DOHH2 (cell line): ENCODE data around the gene ABAT.

Experiments
- H3F3A ChIP-seq: fragments of 200-600 bp; sonication (generic), shearing (Covaris generic); 2 replicates; pipeline ENCODE4 v1.6.0; 2016; ENCODE audit warnings: antibody characterized with exemption, mild to moderate bottlenecking; ENCODE audit not compliant: control insufficient read depth, insufficient read depth
- H3K27ac ChIP-seq: fragments of 200-600 bp; sonication (generic); 2 replicates; pipeline ENCODE4 v1.5.1; 2014; ENCODE audit warnings: low read depth, mild to moderate bottlenecking, low read length, moderate library complexity
- H3K27me3 ChIP-seq: fragments of 200-600 bp; sonication (generic); 2 replicates; pipeline ENCODE4 v1.6.1; 2014; ENCODE audit warnings: mild to moderate bottlenecking, low read length, mixed read lengths; ENCODE audit not compliant: control insufficient read depth
- H3K36me3 ChIP-seq: fragments of 200-600 bp; sonication (generic); 2 replicates; pipeline ENCODE4 v1.6.1; 2014; ENCODE audit warnings: mild to moderate bottlenecking, low read length, moderate library complexity, mixed read lengths; ENCODE audit not compliant: control insufficient read depth
- H3K4me1 ChIP-seq: fragments of 200-600 bp; sonication (generic); 2 replicates; pipeline ENCODE4 v1.6.1; 2014; ENCODE audit warnings: mild to moderate bottlenecking, low read length, mixed read lengths; ENCODE audit not compliant: control insufficient read depth
- H3K4me2 ChIP-seq: fragments of 200-600 bp; sonication (generic); 2 replicates; pipeline ENCODE4 v1.6.0; 2014; ENCODE audit warnings: mild to moderate bottlenecking, low read length, moderate library complexity
- H3K4me3 ChIP-seq: fragments of 200-600 bp; sonication (generic); 2 replicates; pipeline ENCODE4 v1.5.1; 2014; ENCODE audit warnings: mild to moderate bottlenecking, low read length, mixed read lengths
- H3K79me2 ChIP-seq: fragments of 200-600 bp; sonication (generic); 2 replicates; pipeline ENCODE4 v1.6.1; 2014; ENCODE audit warnings: mild to moderate bottlenecking, low read length, mixed read lengths; ENCODE audit not compliant: control insufficient read depth
- H3K9me2 ChIP-seq: fragments of 200-600 bp; sonication (generic); replicated peaks from 2 replicates; pipeline ENCODE4 v1.6.1; 2014; ENCODE audit warnings: mild to moderate bottlenecking, low read length, mixed read lengths; ENCODE audit not compliant: control insufficient read depth
- H3K9me3 ChIP-seq: fragments of 200-600 bp; sonication (generic); 2 replicates; pipeline ENCODE4 v1.6.1; 2014; ENCODE audit warnings: antibody characterized with exemption, low read length, mixed read lengths; ENCODE audit not compliant: control insufficient read depth, insufficient read depth
- H4K20me1 ChIP-seq: fragments of 200-600 bp; sonication (generic); 2 replicates; pipeline ENCODE4 v1.6.0; 2014; ENCODE audit warnings: low read depth, mild to moderate bottlenecking, antibody characterized with exemption, low read length, moderate library complexity; ENCODE audit not compliant: control insufficient read depth, insufficient read depth
- CTCF ChIP-seq: fragments of 200-600 bp; sonication (generic); IDR thresholded peaks from one replicate; pipeline ENCODE4 v1.5.1; 2014; ENCODE audit warnings: antibody characterized with exemption, mild to moderate bottlenecking, low read depth, low read length; ENCODE audit not compliant: poor library complexity, severe bottlenecking
- EZH2phosphoT487 ChIP-seq: fragments of 200-600 bp; sonication (generic); IDR thresholded peaks from 2 replicates; pipeline ENCODE4 v1.6.1; 2017; ENCODE audit warnings: borderline replicate concordance, mild to moderate bottlenecking, antibody characterized with exemption, low read length, moderate library complexity, mixed read lengths

ABAT gene

GRCh38 chr16:8683640-8684039 lies 9.2 kb downstream of the ABAT start:
- H3K27me3 ChIP-seq = peaks cover 17% of the 10 kb centered on the region
- no peak overlapping the region for H3K4me2 ChIP-seq
- H3K36me3 ChIP-seq = no peaks in the 10 kb centered on the region
- TF ChIP-seq CTCF = no peak
- TF ChIP-seq EZH2phosphoT487 = no peak
- H4K20me1 ChIP-seq = no peaks in the 10 kb centered on the region
- no peaks in the 10 kb centered on the region for H3K79me2 ChIP-seq
- peaks cover 14% of the 10 kb centered on the region for H3K4me1 ChIP-seq
- H3K9me2 ChIP-seq = no peaks in the 10 kb centered on the region
- H3K9me3 ChIP-seq = peaks cover 10% of the 10 kb centered on the region
- no peak overlapping the region for H3K27ac ChIP-seq
- H3F3A ChIP-seq = no peaks in the 10 kb centered on the region
- no peak overlapping the region for H3K4me3 ChIP-seq

GRCh38 chr16:8685617-8686016 lies 11.2 kb downstream of the ABAT start:
- Histone ChIP-seq H3K79me2 (no peaks in the 10 kb centered on the region), H3K36me3 (no peaks in the 10 kb centered on the region), H4K20me1 (no peaks in the 10 kb centered on the region), H3K27ac (no peak overlapping the region), H3F3A (no peaks in the 10 kb centered on the region), H3K4me1 (peaks cover 7% of the 10 kb centered on the region), H3K9me2 (no peaks in the 10 kb centered on the region), H3K4me3 (no peak overlapping the region), H3K4me2 (no peak overlapping the region), H3K9me3 (peaks cover 13% of the 10 kb centered on the region), H3K27me3 (peaks cover 8% of the 10 kb centered on the region)
- TF ChIP-seq CTCF = no peak
- no peak for TF ChIP-seq EZH2phosphoT487

- H3K27ac ChIP-seq = no peak overlapping the region
Measured at GRCh38 chr16:8686031-8686621, 11.7 kb downstream of the ABAT start.

More at GRCh38 chr16:8686031-8686621, 11.7 kb downstream of the ABAT start:
- TF ChIP-seq EZH2phosphoT487 (no peak), CTCF (no peak)
- Histone ChIP-seq H3F3A (no peaks in the 10 kb centered on the region), H4K20me1 (no peaks in the 10 kb centered on the region), H3K4me3 (no peak overlapping the region), H3K79me2 (no peaks in the 10 kb centered on the region), H3K9me2 (no peaks in the 10 kb centered on the region), H3K9me3 (peaks cover 13% of the 10 kb centered on the region), H3K27me3 (peaks cover 8% of the 10 kb centered on the region), H3K4me1 (peaks cover 2% of the 10 kb centered on the region; the same call in 1 of the 2 replicates), H3K4me2 (no peak overlapping the region), H3K36me3 (no peaks in the 10 kb centered on the region)
